Measurements from ENCODE around the gene DOCK2.

The DOCK2 gene

DNA sequence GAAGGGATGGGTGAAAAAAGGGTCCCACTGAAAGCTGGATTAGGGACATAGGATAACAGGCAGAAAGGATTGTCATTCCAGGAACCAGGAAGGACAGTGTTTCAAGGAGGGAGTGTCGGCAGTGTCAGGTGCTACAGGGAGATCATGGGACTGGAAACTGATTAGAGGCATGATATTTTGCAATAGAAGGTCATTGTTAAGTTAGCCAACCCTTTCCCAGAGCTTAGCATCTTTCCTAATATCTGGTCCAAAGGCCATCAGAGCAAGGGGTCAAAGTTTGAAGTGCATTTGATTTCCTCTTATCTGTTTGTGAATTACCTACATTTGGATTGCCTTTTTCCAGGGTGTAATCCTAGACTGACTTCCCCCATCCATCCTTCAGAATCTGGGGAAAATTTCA, 91.3 kb downstream of the DOCK2 start:
- no peak for DNase-seq (ENCODE audit: low spot score)
- in situ Hi-C loops (cut with MboI; ENCODE audit: low sequenced_read_pairs, unreplicated experiment), result no loop called here
- TF ChIP-seq, protein P1, sequence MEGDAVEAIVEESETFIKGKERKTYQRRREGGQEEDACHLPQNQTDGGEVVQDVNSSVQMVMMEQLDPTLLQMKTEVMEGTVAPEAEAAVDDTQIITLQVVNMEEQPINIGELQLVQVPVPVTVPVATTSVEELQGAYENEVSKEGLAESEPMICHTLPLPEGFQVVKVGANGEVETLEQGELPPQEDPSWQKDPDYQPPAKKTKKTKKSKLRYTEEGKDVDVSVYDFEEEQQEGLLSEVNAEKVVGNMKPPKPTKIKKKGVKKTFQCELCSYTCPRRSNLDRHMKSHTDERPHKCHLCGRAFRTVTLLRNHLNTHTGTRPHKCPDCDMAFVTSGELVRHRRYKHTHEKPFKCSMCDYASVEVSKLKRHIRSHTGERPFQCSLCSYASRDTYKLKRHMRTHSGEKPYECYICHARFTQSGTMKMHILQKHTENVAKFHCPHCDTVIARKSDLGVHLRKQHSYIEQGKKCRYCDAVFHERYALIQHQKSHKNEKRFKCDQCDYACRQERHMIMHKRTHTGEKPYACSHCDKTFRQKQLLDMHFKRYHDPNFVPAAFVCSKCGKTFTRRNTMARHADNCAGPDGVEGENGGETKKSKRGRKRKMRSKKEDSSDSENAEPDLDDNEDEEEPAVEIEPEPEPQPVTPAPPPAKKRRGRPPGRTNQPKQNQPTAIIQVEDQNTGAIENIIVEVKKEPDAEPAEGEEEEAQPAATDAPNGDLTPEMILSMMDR (IDR thresholded peaks at IDR 0.05; ENCODE audit: borderline replicate concordance, control extremely low read depth, extremely low read depth, insufficient read depth, missing control alignments), result no peak

DNA sequence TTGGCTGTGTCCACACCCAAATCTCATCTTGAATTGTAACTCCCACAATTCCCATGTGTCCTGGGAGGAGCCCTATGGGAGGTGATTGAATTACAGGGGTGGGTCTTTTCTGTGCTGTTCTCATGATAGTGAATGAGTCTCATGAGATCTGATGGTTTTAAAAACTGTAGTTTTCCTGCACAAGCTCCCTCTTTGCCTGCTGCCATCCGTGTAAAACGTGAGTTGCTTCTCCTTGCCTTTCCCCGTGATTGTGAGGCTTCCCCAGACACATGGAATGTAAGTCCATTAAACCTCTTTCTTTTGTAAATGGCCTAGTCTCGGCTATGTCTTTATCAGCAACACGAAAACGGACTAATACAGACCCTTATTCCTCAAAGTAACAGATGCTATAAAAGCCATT, 94.1 kb downstream of the DOCK2 start:
- TF ChIP-seq, protein P1 (IDR thresholded peaks at IDR 0.05; ENCODE audit: borderline replicate concordance, control extremely low read depth, extremely low read depth, insufficient read depth, missing control alignments), result no peak
- DNase-seq (ENCODE audit: low spot score), result no peak
- in situ Hi-C loops (cut with MboI; ENCODE audit: low sequenced_read_pairs, unreplicated experiment), result no loop called here

GRCh38 chr5:169732841-169733240, 95.8 kb downstream of the DOCK2 start:
- DNase-seq (ENCODE audit: low spot score), result no peak
- in situ Hi-C loops (cut with MboI; ENCODE audit: low sequenced_read_pairs, unreplicated experiment), result no loop called here
- TF ChIP-seq, protein P1 (IDR thresholded peaks at IDR 0.05; ENCODE audit: borderline replicate concordance, control extremely low read depth, extremely low read depth, insufficient read depth, missing control alignments), result no peak

- DNase-seq (ENCODE audit: low spot score), result no peak
- in situ Hi-C loops (cut with MboI; ENCODE audit: low sequenced_read_pairs, unreplicated experiment), result no loop called here
- TF ChIP-seq, protein P1 (IDR thresholded peaks at IDR 0.05; ENCODE audit: borderline replicate concordance, control extremely low read depth, extremely low read depth, insufficient read depth, missing control alignments), result no peak
Measured at GRCh38 chr5:169735913-169736312, 98.8 kb downstream of the DOCK2 start.

DNA sequence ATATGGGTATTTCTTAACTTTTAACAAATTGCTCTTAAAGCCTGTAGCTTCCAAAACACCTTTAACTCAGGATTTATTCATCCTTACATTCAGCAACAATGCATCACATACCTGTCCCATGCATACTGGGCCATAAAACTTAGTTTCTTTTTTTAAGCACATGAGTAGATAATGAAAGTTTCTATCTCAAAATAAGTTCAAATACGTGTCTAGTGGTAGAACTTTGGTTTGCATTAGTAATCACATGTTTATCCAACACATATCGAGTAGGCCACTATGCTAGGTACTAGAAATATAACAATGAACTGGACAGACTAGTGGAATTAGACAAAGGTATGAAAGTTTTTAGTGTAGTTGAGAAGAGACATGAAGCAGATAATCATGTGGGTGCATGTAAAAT, 99.6 kb downstream of the DOCK2 start:
- in situ Hi-C loops (cut with MboI; ENCODE audit: low sequenced_read_pairs, unreplicated experiment), result no loop called here
- DNase-seq (ENCODE audit: low spot score), result no peak
- TF ChIP-seq, protein P1 (IDR thresholded peaks at IDR 0.05; ENCODE audit: borderline replicate concordance, control extremely low read depth, extremely low read depth, insufficient read depth, missing control alignments), result no peak

DNA sequence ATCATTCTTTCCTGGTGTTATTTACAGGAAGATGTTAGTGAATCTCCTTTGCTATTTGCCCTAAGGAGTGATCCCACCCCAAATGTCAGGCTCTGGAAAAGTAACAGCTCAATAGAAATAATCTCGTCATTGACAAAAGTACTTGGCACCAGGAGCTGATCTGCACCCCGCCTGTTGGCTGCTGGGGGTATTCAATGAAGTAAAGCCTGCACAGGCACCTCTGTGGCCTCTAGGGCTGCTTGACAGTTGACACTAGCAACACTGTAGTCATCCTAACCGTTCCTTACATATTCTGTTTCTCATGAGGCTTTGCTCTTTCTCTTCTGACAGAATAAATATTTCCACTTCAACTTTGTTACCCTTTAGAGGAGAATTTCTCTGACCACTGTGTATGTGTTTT, 103.4 kb downstream of the DOCK2 start:
- DNase-seq (ENCODE audit: low spot score), result no peak
- in situ Hi-C loops (cut with MboI; ENCODE audit: low sequenced_read_pairs, unreplicated experiment), result no loop called here
- TF ChIP-seq, protein P1 (IDR thresholded peaks at IDR 0.05; ENCODE audit: borderline replicate concordance, control extremely low read depth, extremely low read depth, insufficient read depth, missing control alignments), result no peak

DNA sequence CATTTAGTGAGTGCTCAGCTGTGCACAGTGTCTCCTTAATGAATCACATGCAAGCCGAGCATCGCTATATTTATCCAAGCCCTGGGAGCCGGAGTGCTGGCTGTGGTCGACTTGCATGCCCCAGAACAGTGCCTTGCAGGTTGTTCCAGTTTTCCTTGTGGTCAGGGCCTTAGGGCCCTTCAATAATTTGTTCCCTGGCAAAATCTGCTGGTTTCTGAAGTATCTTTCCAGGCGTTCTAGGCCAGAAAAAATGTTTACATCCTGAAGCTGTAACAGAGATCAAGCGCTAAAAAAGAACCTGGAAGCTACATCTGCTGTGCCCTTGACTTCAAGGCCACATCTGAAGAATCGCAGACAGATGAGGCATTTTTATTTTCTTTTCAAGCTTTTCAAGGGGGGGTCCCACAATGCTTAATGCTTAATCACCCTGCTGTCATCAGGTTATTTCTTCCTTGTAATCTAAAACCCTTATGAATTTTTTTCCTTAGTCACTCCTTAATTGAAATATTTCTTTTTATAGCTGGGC, 105.8 kb downstream of the DOCK2 start:
- no peak for DNase-seq (ENCODE audit: low spot score)
- TF ChIP-seq, protein P1 (IDR thresholded peaks at IDR 0.05; ENCODE audit: borderline replicate concordance, control extremely low read depth, extremely low read depth, insufficient read depth, missing control alignments), result no peak
- in situ Hi-C loops (cut with MboI; ENCODE audit: low sequenced_read_pairs, unreplicated experiment), result no loop called here

Measured in GM13976 (cell line).